ENCODE data around the gene CREBZF.
"Not testable (repeated sequence)": the region's sequence is repeated elsewhere in the genome, so short reads cannot be mapped to it uniquely, and the experiment has no call there.

Gene CREBZF

DNA sequence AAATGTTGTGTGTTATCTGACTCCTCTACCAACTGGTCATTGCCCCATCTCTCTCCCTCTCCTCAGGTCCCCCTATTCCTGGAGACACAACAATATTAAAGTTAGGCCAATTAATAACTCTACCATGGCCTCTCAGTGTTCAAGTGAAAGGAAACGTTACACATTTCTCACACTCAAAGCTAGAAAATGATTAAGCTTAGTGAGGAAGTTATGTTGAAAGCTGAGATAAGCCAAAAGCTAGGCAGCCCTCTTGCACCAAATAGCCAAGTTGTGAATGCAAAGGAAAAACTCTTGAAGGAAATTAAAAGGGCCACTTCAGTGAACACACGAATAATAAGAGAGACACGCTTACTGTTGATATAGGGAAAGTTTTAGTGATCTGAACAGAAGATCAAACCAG, 44.7 kb downstream of the CREBZF start:
- DNase-seq, result no peak

DNA sequence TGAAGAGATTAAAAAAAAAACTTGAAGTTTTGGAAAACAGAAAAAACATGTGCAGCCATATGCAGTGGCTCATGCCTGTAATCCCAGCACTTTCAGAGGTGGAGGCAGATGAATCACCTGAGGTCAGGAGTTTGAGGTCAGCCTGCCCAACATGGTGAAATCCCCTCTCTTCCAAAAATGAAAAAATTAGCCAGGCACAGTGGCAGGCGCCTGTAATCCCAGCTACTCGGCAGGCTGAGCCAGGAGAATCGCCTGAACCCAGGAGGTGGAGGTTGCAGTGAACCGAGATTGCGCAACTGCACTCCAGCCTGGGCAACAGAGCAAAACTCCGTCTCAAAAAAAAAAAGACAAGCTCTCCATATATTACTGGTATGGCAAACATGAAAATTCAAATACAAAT, 45.4 kb downstream of the CREBZF start:
- DNase-seq, result no peak

DNA sequence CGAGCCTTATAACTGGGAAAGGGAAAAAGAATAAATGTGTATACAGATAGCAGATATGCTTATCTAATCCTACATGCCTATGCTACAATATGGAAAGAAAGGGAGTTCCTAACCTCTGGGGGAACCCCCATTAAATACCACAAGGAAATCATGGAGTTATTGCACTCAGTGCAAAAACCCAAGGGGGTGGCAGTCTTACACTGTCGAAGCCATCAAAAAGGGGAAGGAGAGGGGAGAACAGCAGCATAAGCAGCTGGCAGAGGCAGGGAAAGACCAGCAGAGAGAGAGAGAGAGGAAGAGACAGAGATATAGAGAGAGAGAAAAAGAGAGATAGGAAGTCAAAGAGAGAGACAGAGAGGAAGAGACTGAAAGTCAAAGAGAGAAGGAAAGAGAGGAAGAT, 53.3 kb downstream of the CREBZF start:
- not testable (repeated sequence) for DNase-seq
